Thyroid gland (tissue), 4 donors: ENCODE data around the gene PRMT3. TPM values are rescaled to one million over a fixed set of nuclear protein-coding genes. Genes with fewer than 3 reads are reported as not detected.

Source experiments
- DNase-seq, 2 donors: peaks; one replicate each; pipeline ENCODE4 v3.0.0-alpha.2; 2019
- H3K27ac ChIP-seq, 3 donors: fragments of 200-600 bp; sonication (generic); 1 replicate in 2 of 3; 2 replicates in 1 of 3; pipeline ENCODE4 v1.5.1; 2016 to 2019; ENCODE audit warnings: mild to moderate bottlenecking in 1 of 3, moderate library complexity in 1 of 3
- H3K27me3 ChIP-seq: fragments of 200-600 bp; sonication (generic); one replicate; pipeline ENCODE4 v1.5.1; 2019
- H3K36me3 ChIP-seq, 2 donors: fragments of 200-600 bp; sonication (generic); one replicate each; pipeline ENCODE4 v1.5.1; 2016 to 2019
- H3K4me1 ChIP-seq, 2 donors: fragments of 200-600 bp; sonication (generic); one replicate each; pipeline ENCODE4 v1.5.1; 2017 to 2019
- H3K4me3 ChIP-seq, 3 donors: fragments of 200-600 bp; sonication (generic); replicated peaks in 1 of 3; 1 replicate in 2 of 3; 2 replicates in 1 of 3; pipeline ENCODE4 v1.5.1; 2016; ENCODE audit warnings: mild to moderate bottlenecking in 1 of 3
- H3K9me3 ChIP-seq: fragments of 200-600 bp; sonication (generic); one replicate; pipeline ENCODE4 v1.5.1; 2017
- POLR2A ChIP-seq, 2 donors: fragments of 450-650 bp; IDR thresholded peaks; one replicate each; pipeline ENCODE4 v1.6.1; 2017; ENCODE audit warnings: antibody characterized with exemption in 2 of 2, mild to moderate bottlenecking in 2 of 2, moderate library complexity in 1 of 2
- WGBS, 2 donors: methylation state at CpG; one replicate each; pipeline ENCODE4 v1.1.5; 2017; 5-methylcytosine and 5-hydroxymethylcytosine counted together
- intact Hi-C: fragments of 100-400 bp; cut with DNase I; formaldehyde crosslinking; loops from one replicate; pipeline ENCODE4 v1.15.1; 2023
- total RNA-seq, 4 donors: library from RNA; depleted of rRNA; stranded (reverse); fragments of >200 nt; gene quantifications; one replicate each; pipeline ENCODE4 v1.2.3, GENCODE V29; 2016
- TF ChIP-seq, protein P1 (sequence below), 6 experiments: fragments of 200-600 bp in 3 of 6; fragments of 450-650 bp in 3 of 6; sonication (generic) in 3 of 6; IDR thresholded peaks; one replicate each; pipeline ENCODE4 v1.5.1; 2016 to 2019; ENCODE audit warnings: antibody characterized with exemption in 6 of 6, mild to moderate bottlenecking in 2 of 6, inconsistent platforms in 1 of 6, moderate library complexity in 1 of 6

The PRMT3 gene
- total RNA-seq, 4 donors from 2014 or later, result 40.3 to 81.1 (median 75.3) TPM

DNA sequence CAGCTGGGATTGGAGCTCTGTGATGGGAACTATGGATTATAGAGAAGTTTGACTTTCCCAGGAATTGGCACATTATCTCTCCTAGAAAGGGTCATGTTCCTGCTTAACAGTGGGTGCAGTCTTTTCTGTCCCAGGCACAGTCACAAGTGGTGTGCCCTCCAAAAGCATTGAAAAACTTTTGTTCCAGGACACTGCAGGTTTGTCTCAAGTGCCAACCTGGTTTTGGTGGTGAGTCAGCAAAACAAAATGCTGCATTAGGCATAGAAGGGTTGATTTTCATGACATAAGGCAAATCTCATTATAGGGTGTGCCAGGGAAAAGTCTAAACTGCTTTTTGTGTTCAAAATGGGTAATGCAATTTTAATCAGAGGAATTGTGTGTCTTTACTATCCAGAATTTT is 19.1 kb upstream of the PRMT3 start:
- H3K27me3 ChIP-seq, result no peaks in the 10 kb centered on the region
- H3K36me3 ChIP-seq, result peaks cover 0 to 7% of the 10 kb centered on the region in 2 donors
- H3K4me3 ChIP-seq, result no peak overlapping the region
- intact Hi-C loops, result no loop called here
- no peaks in the 10 kb centered on the region for H3K9me3 ChIP-seq
- peak; percentile 82 to 84 for DNase-seq
- TF ChIP-seq, protein P1, sequence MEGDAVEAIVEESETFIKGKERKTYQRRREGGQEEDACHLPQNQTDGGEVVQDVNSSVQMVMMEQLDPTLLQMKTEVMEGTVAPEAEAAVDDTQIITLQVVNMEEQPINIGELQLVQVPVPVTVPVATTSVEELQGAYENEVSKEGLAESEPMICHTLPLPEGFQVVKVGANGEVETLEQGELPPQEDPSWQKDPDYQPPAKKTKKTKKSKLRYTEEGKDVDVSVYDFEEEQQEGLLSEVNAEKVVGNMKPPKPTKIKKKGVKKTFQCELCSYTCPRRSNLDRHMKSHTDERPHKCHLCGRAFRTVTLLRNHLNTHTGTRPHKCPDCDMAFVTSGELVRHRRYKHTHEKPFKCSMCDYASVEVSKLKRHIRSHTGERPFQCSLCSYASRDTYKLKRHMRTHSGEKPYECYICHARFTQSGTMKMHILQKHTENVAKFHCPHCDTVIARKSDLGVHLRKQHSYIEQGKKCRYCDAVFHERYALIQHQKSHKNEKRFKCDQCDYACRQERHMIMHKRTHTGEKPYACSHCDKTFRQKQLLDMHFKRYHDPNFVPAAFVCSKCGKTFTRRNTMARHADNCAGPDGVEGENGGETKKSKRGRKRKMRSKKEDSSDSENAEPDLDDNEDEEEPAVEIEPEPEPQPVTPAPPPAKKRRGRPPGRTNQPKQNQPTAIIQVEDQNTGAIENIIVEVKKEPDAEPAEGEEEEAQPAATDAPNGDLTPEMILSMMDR (IDR thresholded peaks at IDR 0.05), result no peak
- TF ChIP-seq POLR2A (IDR thresholded peaks at IDR 0.05), result peak in 1 of 2 donors; percentile 49
- peak overlapping the region; percentile 80 to 90 (median 84) for H3K27ac ChIP-seq
- H3K4me1 ChIP-seq, result peaks cover 46 to 55% of the 10 kb centered on the region in 2 donors

DNA sequence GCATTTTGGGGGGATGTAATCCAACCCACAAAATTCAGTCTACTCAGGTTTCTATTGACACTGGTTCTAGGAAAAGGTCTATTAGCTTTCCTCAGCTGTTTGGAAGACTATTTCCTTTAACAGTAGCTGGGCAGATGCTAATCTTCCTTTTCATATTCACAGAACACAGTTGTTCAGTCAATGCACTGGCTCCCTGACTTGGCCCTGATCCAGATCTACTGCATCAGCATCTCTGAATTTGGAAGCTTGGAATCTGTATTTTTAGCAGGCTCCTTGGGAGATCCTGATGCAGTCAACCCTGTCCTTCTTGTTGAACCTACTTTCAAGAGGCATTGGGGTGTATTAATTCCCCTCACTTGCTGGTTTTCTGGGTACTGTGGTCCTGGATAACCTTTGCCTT is 17.7 kb upstream of the PRMT3 start:
- H3K27me3 ChIP-seq, result no peaks in the 10 kb centered on the region
- peaks cover 39 to 50% of the 10 kb centered on the region in 2 donors for H3K4me1 ChIP-seq
- TF ChIP-seq, protein P1 (IDR thresholded peaks at IDR 0.05), result no peak
- TF ChIP-seq POLR2A (IDR thresholded peaks at IDR 0.05), result no peak
- peaks cover 0 to 7% of the 10 kb centered on the region in 2 donors for H3K36me3 ChIP-seq
- intact Hi-C loops, result no loop called here
- no peaks in the 10 kb centered on the region for H3K9me3 ChIP-seq
- peak; percentile 85 to 86 for DNase-seq
- H3K27ac ChIP-seq, result peak overlapping the region; percentile 80 to 90 (median 84)
- no peak overlapping the region for H3K4me3 ChIP-seq

DNA sequence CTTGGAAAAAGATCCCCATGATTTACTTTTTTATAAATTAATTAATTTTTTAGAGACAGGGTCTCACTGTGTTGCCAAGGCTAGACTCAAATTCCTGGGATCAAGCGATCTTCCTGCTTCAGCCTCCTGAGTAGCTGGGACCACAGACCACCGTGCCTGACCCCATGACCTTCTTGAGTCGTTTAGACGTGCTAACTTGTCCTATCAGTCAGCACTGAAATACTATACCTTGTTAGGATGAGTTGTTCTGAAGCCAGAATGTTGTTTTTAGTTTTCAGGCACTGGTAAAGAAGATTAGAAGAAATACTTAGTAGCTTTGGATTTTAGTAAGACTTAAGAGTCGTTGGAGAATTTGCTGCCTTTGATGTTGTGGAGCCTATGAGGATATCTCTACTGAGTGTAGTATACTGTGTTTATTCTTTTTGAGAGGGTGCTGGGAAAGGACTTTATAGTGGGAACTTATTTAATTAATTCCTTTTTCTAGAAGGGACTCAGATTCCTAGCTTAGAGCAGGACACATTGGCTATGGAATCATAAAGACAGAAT is 15.4 kb upstream of the PRMT3 start:
- intact Hi-C loops, result no loop called here
- Histone ChIP-seq H3K4me1 (peaks cover 26 to 31% of the 10 kb centered on the region in 2 donors), H3K9me3 (no peaks in the 10 kb centered on the region), H3K27ac (no peak overlapping the region), H3K36me3 (peaks cover 4 to 13% of the 10 kb centered on the region in 2 donors), H3K27me3 (no peaks in the 10 kb centered on the region), H3K4me3 (no peak overlapping the region)
- no peak for DNase-seq
- TF ChIP-seq POLR2A (IDR thresholded peaks at IDR 0.05), result no peak
- TF ChIP-seq, protein P1 (IDR thresholded peaks at IDR 0.05), result no peak
- WGBS, 2 donors, result 61 to 62% methylated on average over 5 of the region's 5 CpGs

DNA sequence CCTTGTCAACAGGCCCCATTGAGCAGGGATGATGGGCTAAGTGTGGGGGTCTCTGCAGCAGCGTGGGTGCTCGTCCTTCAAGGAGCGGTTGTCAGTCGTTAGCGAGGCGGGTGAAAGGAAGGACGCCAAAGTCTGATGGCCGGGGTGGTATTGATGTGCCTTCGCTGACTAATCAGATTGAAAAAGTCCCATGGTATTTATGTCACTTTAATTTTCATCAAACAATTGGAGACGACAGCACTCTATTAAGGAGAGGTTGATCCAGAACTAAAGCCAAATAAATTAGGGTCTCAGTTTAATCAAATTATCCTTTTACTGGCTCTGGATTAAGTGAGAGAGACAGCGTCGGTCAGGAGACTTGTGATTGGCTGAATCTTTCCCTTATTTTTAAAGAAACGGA is 14.4 kb upstream of the PRMT3 start:
- TF ChIP-seq POLR2A (IDR thresholded peaks at IDR 0.05), result no peak
- TF ChIP-seq, protein P1 (IDR thresholded peaks at IDR 0.05), result no peak
- DNase-seq, result no peak
- WGBS, 2 donors, result 86 to 91% methylated on average over 13 of the region's 13 CpGs
- Histone ChIP-seq H3K27me3 (no peaks in the 10 kb centered on the region), H3K4me1 (peaks cover 16 to 21% of the 10 kb centered on the region in 2 donors), H3K36me3 (peaks cover 14 to 23% of the 10 kb centered on the region in 2 donors), H3K4me3 (no peak overlapping the region), H3K27ac (no peak overlapping the region), H3K9me3 (no peaks in the 10 kb centered on the region)
- intact Hi-C loops, result no loop called here

DNA sequence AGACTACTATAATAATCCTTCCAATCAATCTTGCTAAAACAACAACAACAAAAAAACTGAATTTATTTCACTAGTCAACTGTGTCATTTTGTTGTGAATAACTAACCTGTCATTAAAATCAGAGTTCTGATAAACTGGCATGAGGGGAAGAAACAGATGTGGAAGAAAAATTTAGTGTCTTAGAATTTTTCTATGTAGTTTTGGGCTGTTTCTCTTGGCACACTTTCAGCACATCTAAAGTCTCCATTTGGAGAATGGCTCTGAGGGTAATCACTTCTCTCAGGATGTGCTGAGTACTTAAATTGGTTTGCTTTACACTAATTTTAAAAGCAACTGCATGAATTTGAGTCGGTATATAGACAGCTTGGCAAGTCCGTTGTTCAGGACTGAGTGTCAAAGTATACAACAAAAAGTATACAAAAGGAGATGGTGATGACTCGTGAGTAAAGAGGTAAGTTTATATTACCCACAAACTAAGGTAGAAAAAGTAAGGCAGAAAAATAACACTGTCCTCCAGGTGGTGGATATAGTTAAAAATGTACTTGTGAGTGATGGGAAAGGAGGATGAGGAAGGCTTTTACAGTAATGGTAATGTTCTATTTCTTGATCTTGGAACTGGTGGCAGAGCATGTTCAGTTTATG is 13.8 kb upstream of the PRMT3 start:
- Histone ChIP-seq H3K4me1 (peaks cover 12 to 18% of the 10 kb centered on the region in 2 donors), H3K36me3 (peaks cover 19 to 28% of the 10 kb centered on the region in 2 donors), H3K27me3 (no peaks in the 10 kb centered on the region), H3K4me3 (no peak overlapping the region), H3K27ac (no peak overlapping the region), H3K9me3 (no peaks in the 10 kb centered on the region)
- 63 to 66% methylated on average over 3 of the region's 3 CpGs for WGBS, 2 donors
- no peak for TF ChIP-seq POLR2A (IDR thresholded peaks at IDR 0.05)
- TF ChIP-seq, protein P1 (IDR thresholded peaks at IDR 0.05), result no peak
- intact Hi-C loops, result no loop called here
- no peak for DNase-seq
